B cell (primary cell): ENCODE data around the gene CHD6. TPM values are rescaled to one million over a fixed set of nuclear protein-coding genes. Genes with fewer than 3 reads are reported as not detected.

Experiments
- ATAC-seq: fragments of 200-7000 bp; cut with Tn5 transposase; one replicate; pipeline ENCODE4 v1.10.0; 2021; ENCODE audit warnings: low read depth, mild to moderate bottlenecking, moderate number of reproducible peaks, moderate library complexity
- CTCF ChIA-PET: fragments of 350-600 bp; sonication (Branson Sonifier 250); formaldehyde crosslinking; loops from one replicate; lab custom pipeline; 2021; ENCODE audit warnings: antibody characterized with exemption, inconsistent platforms; lab: Charles Lee
- POLR2A ChIA-PET: fragments of 350-600 bp; sonication (Branson Sonifier 250); formaldehyde crosslinking; loops from one replicate; lab custom pipeline; 2021; ENCODE audit warnings: antibody characterized with exemption; lab: Charles Lee
- DNase-seq: peaks from one replicate; pipeline ENCODE4 v3.0.0; 2013
- H2AFZ ChIP-seq: 2 replicates; pipeline ENCODE4 v1.6.1; 2012; ENCODE audit warnings: mild to moderate bottlenecking, low read depth, low read length; ENCODE audit not compliant: insufficient read depth, poor library complexity, severe bottlenecking
- H3K27ac ChIP-seq, 2 donors: 1 replicate in 1 of 2; 2 replicates in 1 of 2; pipeline ENCODE4 v1.5.1; 2012 to 2013; ENCODE audit warnings: low read length in 2 of 2, mild to moderate bottlenecking in 2 of 2, moderate library complexity in 1 of 2
- H3K27me3 ChIP-seq, 4 experiments: fragments of 200-600 bp in 1 of 4; sonication (generic) in 1 of 4; replicated peaks in 1 of 4; 1 replicate in 2 of 4; 2 replicates in 2 of 4; pipeline versions ENCODE4 v1.6.1 to v1.7.0; 2013 to 2016; ENCODE audit warnings: low read length in 3 of 4, mild to moderate bottlenecking in 2 of 4, mixed read lengths in 1 of 4, moderate library complexity in 1 of 4; ENCODE audit not compliant: insufficient read depth in 4 of 4, control insufficient read depth in 3 of 4; ENCODE audit errors: control extremely low read depth in 1 of 4
- H3K36me3 ChIP-seq, 2 experiments: replicated peaks in 1 of 2; 1 replicate in 1 of 2; 2 replicates in 1 of 2; pipeline versions ENCODE4 v1.6.1 to v1.7.1; 2013; ENCODE audit warnings: low read length in 1 of 2; ENCODE audit not compliant: insufficient read depth in 2 of 2, control insufficient read depth in 1 of 2; ENCODE audit errors: control extremely low read depth in 1 of 2, extremely low read depth in 1 of 2
- H3K4me1 ChIP-seq, 2 donors: fragments of 200-600 bp in 1 of 2; sonication (generic) in 1 of 2; 1 replicate in 1 of 2; 2 replicates in 1 of 2; pipeline versions ENCODE4 v1.5.1 to v1.6.1; 2013 to 2017; ENCODE audit warnings: low read length in 2 of 2; ENCODE audit not compliant: control insufficient read depth in 2 of 2, insufficient read depth in 2 of 2
- H3K4me2 ChIP-seq: replicated peaks from 2 replicates; pipeline ENCODE3; 2012; ENCODE audit warnings: mild to moderate bottlenecking, low read depth, low read length; ENCODE audit not compliant: poor library complexity, severe bottlenecking
- H3K4me3 ChIP-seq, 5 experiments: fragments of 200-600 bp in 1 of 5; sonication (generic) in 1 of 5; 1 replicate in 3 of 5; 2 replicates in 2 of 5; pipeline versions ENCODE4 v1.5.1 to v1.7.0; 2011 to 2016; ENCODE audit warnings: low read length in 4 of 5, mild to moderate bottlenecking in 4 of 5, low read depth in 2 of 5, control low read depth in 1 of 5, moderate library complexity in 1 of 5; ENCODE audit not compliant: insufficient read depth in 1 of 5; ENCODE audit errors: control extremely low read depth in 1 of 5, extremely low read depth in 1 of 5
- H3K79me2 ChIP-seq: fragments of 200-600 bp; sonication (generic); one replicate; pipeline ENCODE4 v1.6.0; 2016; ENCODE audit warnings: low read length; ENCODE audit not compliant: control insufficient read depth, insufficient read depth
- H3K9ac ChIP-seq: fragments of 200-600 bp; sonication (generic); 2 replicates; pipeline ENCODE4 v1.6.1; 2017; ENCODE audit warnings: mild to moderate bottlenecking, low read length, moderate library complexity
- H3K9me3 ChIP-seq, 3 donors: one replicate each; pipeline versions ENCODE4 v1.6.1 to v1.7.1; 2013; ENCODE audit warnings: low read length in 2 of 3; ENCODE audit not compliant: control insufficient read depth in 2 of 3, insufficient read depth in 1 of 3; ENCODE audit errors: control extremely low read depth in 1 of 3
- H4K20me1 ChIP-seq: 2 replicates; pipeline ENCODE4 v1.6.0; 2012; ENCODE audit warnings: mild to moderate bottlenecking, low read length; ENCODE audit not compliant: insufficient read depth, control insufficient read depth, poor library complexity, severe bottlenecking
- H3K27ac Mint-ChIP-seq: one replicate; pipeline ENCODE4 v1.8.0; 2021; ENCODE audit warnings: mixed read lengths
- H3K27me3 Mint-ChIP-seq: one replicate; pipeline ENCODE4 v1.8.0; 2021; ENCODE audit warnings: mixed read lengths
- H3K4me1 Mint-ChIP-seq: one replicate; pipeline ENCODE4 v1.8.0; 2021; ENCODE audit warnings: mixed read lengths
- H3K4me3 Mint-ChIP-seq: one replicate; pipeline ENCODE4 v1.8.0; 2021; ENCODE audit warnings: mixed read lengths
- H3K9me3 Mint-ChIP-seq: one replicate; pipeline ENCODE4 v1.8.0; 2022; ENCODE audit warnings: mixed read lengths; ENCODE audit not compliant: insufficient read depth
- EZH2 ChIP-seq: IDR thresholded peaks from 2 replicates; pipeline ENCODE4 v1.6.1; 2012; ENCODE audit warnings: borderline replicate concordance, low read depth, mild to moderate bottlenecking, moderate library complexity, low read length; ENCODE audit not compliant: insufficient read depth, poor library complexity, severe bottlenecking
- WGBS: methylation state at CpG from one replicate; pipeline ENCODE4 v1.1.5; 2013; ENCODE audit warnings: missing lambda C conversion rate; ENCODE audit not compliant: insufficient coverage; 5-methylcytosine and 5-hydroxymethylcytosine counted together
- intact Hi-C: fragments of 100-400 bp; cut with micrococcal nuclease; formaldehyde crosslinking; loops from one replicate; pipeline ENCODE4 v1.10.0; 2022
- polyA plus RNA-seq: library from polyadenylated mRNA; depleted of rRNA; stranded (reverse); fragments of >200 nt; gene quantifications from 2 replicates; pipeline ENCODE4 v1.2.3, GENCODE V29; 2012
- total RNA-seq, 2 donors: library from RNA; stranded (reverse); fragments of 120-200 nt in 1 of 2; gene quantifications; 1 replicate in 1 of 2; 2 replicates in 1 of 2; pipeline versions ENCODE4 v1.2.3 to v1.2.4, GENCODE V29; 2013 to 2022
- TF ChIP-seq, protein P1 (sequence below): fragments of 200-600 bp; IDR thresholded peaks from one replicate; pipeline ENCODE4 v1.8.0; 2022; ENCODE audit warnings: antibody characterized with exemption, mild to moderate bottlenecking

The CHD6 gene
- total and polyA plus RNA-seq, 2 donors (not counting 1 experiment from before 2014, with no cell fraction given) = 10.3 to 117 TPM

DNA sequence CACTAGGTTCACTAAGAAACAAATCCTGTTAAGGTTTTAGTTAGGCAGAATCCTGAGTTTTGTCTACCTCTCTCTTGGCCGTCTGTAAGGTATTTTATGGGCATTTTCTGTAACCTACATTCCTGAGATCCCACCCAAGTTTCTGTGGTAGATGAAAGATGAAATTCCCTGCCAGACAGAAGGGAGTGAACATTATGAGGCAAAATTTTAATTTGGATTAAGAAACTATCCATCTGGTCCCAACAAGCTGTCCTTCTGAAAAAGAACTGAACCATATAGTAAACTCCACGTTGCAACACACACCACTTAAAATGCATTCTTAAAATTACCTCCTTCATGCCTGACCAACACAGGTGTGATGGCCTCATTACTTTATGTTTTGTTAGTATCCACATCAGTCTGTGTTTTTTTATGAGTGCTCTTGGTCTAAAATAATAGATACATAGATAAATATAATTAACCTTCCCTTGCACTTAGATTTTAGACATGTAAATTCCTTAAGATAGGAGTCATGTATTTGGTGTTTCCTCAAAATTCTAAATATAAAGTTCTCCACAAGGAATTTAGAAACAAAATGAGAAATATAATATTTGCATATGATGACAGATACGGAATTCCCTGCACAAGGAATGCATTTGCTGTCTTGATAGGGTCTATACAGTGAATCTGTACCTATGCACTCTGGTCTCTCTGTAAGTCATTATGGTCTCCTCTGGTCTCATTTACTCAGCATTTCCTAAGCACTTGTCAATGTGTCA is 86.5 kb downstream of the CHD6 start:
- Histone ChIP-seq H3K9ac (no peak overlapping the region), H3K27ac (no peak overlapping the region), H3K27me3 (no peaks in the 10 kb centered on the region), H3K36me3 (peaks cover 0 to 33% of the 10 kb centered on the region in 2 experiments), H3K4me2 (no peak overlapping the region), H3K4me3 (no peak overlapping the region), H4K20me1 (peaks cover 9% of the 10 kb centered on the region), H3K9me3 (no peaks in the 10 kb centered on the region), H3K4me1 (peaks cover 0 to 6% of the 10 kb centered on the region in 2 donors), H2AFZ (no peak overlapping the region), H3K79me2 (peaks cover 41% of the 10 kb centered on the region)
- intact Hi-C loops = no loop called here
- Mint-ChIP-seq H3K4me3 (no peak overlapping the region), H3K4me1 (peaks cover 12% of the 10 kb centered on the region), H3K9me3 (no peaks in the 10 kb centered on the region), H3K27ac (no peak overlapping the region), H3K27me3 (no peaks in the 10 kb centered on the region)
- WGBS = no CpG with 5 or more reads among the region's 3 CpGs
- POLR2A ChIA-PET = no interaction called here
- TF ChIP-seq, protein P1, sequence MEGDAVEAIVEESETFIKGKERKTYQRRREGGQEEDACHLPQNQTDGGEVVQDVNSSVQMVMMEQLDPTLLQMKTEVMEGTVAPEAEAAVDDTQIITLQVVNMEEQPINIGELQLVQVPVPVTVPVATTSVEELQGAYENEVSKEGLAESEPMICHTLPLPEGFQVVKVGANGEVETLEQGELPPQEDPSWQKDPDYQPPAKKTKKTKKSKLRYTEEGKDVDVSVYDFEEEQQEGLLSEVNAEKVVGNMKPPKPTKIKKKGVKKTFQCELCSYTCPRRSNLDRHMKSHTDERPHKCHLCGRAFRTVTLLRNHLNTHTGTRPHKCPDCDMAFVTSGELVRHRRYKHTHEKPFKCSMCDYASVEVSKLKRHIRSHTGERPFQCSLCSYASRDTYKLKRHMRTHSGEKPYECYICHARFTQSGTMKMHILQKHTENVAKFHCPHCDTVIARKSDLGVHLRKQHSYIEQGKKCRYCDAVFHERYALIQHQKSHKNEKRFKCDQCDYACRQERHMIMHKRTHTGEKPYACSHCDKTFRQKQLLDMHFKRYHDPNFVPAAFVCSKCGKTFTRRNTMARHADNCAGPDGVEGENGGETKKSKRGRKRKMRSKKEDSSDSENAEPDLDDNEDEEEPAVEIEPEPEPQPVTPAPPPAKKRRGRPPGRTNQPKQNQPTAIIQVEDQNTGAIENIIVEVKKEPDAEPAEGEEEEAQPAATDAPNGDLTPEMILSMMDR = no peak
- TF ChIP-seq EZH2 = no peak
- no peak for DNase-seq
- CTCF ChIA-PET = no interaction called here
- ATAC-seq = no peak

GRCh38 chr20:41530923-41531322 is 87.3 kb downstream of the CHD6 start:
- no peaks in the 10 kb centered on the region for H3K27me3 Mint-ChIP-seq
- Histone ChIP-seq H3K9me3 (no peaks in the 10 kb centered on the region), H3K36me3 (peaks cover 0 to 34% of the 10 kb centered on the region in 2 experiments), H3K4me2 (no peak overlapping the region), H3K27ac (no peak overlapping the region), H3K27me3 (no peaks in the 10 kb centered on the region), H4K20me1 (peaks cover 9% of the 10 kb centered on the region), H3K4me1 (peaks cover 0 to 7% of the 10 kb centered on the region in 2 donors), H3K4me3 (no peak overlapping the region), H2AFZ (no peak overlapping the region), H3K79me2 (peaks cover 41% of the 10 kb centered on the region), H3K9ac (no peak overlapping the region)
- H3K9me3 Mint-ChIP-seq = no peaks in the 10 kb centered on the region
- ChIA-PET POLR2A (no interaction called here), CTCF (no interaction called here)
- H3K4me3 Mint-ChIP-seq = no peak overlapping the region
- peaks cover 20% of the 10 kb centered on the region for H3K4me1 Mint-ChIP-seq
- no peak for TF ChIP-seq EZH2
- TF ChIP-seq, protein P1 = no peak
- WGBS = 100% methylated on average over 1 of the region's 1 CpG
- ATAC-seq = no peak
- intact Hi-C loops = no loop called here
- H3K27ac Mint-ChIP-seq = no peak overlapping the region
- no peak for DNase-seq
